Neuron (in vitro differentiated cells): ENCODE results near the gene MAPT.
"Not testable (repeated sequence)": the region's sequence is repeated elsewhere in the genome, so short reads cannot be mapped to it uniquely, and the experiment has no call there.

ENCODE experiments used
- H2AFZ ChIP-seq: one replicate; pipeline ENCODE4 v1.6.1; 2013; ENCODE audit warnings: low read depth, mild to moderate bottlenecking, inconsistent platforms, low read length, moderate library complexity
- H3K27me3 ChIP-seq: one replicate; pipeline ENCODE4 v1.6.1; 2013; ENCODE audit warnings: low read length; ENCODE audit not compliant: insufficient read depth
- H3K36me3 ChIP-seq: one replicate; pipeline ENCODE4 v1.6.1; 2013; ENCODE audit warnings: low read length; ENCODE audit not compliant: insufficient read depth
- H3K4me1 ChIP-seq: one replicate; pipeline ENCODE4 v1.6.1; 2013; ENCODE audit warnings: low read length; ENCODE audit not compliant: insufficient read depth
- H3K4me3 ChIP-seq: 2 replicates; pipeline ENCODE4 v1.5.1; 2013; ENCODE audit warnings: mild to moderate bottlenecking, low read length, moderate library complexity
- H3K9me3 ChIP-seq: one replicate; pipeline ENCODE4 v1.6.1; 2013; ENCODE audit warnings: low read length

The MAPT gene

DNA sequence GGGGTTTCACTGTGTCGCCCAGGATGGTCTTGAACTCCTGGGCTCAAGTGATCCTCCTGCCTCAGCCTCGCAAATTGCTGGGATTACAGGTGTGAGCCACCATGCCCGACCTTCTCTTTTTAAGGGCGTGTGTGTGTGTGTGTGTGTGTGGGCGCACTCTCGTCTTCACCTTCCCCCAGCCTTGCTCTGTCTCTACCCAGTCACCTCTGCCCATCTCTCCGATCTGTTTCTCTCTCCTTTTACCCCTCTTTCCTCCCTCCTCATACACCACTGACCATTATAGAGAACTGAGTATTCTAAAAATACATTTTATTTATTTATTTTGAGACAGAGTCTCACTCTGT is 108.6 kb downstream of the MAPT start:
- Histone ChIP-seq H3K4me1 (no peaks in the 10 kb centered on the region), H3K36me3 (no peaks in the 10 kb centered on the region), H3K27me3 (peaks cover 4% of the 10 kb centered on the region), H3K4me3 (no peak overlapping the region), H2AFZ (no peak overlapping the region), H3K9me3 (no peaks in the 10 kb centered on the region)

DNA sequence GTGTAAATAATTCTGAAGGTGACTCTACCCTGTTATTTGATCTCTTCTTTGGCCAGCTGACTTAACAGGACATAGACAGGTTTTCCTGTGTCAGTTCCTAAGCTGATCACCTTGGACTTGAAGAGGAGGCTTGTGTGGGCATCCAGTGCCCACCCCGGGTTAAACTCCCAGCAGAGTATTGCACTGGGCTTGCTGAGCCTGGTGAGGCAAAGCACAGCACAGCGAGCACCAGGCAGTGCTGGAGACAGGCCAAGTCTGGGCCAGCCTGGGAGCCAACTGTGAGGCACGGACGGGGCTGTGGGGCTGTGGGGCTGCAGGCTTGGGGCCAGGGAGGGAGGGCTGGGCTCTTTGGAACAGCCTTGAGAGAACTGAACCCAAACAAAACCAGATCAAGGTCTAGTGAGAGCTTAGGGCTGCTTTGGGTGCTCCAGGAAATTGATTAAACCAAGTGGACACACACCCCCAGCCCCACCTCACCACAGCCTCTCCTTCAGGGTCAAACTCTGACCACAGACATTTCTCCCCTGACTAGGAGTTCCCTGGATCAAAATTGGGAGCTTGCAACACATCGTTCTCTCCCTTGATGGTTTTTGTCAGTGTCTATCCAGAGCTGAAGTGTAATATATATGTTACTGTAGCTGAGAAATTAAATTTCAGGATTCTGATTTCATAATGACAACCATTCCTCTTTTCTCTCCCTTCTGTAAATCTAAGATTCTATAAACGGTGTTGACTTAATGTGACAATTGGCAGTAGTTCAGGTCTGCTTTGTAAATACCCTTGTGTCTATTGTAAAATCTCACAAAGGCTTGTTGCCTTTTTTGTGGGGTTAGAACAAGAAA is 109.8 kb downstream of the MAPT start:
- no peaks in the 10 kb centered on the region for H3K9me3 ChIP-seq
- H3K4me1 ChIP-seq, result no peaks in the 10 kb centered on the region
- H3K36me3 ChIP-seq, result no peaks in the 10 kb centered on the region
- H3K4me3 ChIP-seq, result no peak overlapping the region
- H3K27me3 ChIP-seq, result peaks cover 4% of the 10 kb centered on the region
- H2AFZ ChIP-seq, result no peak overlapping the region

DNA sequence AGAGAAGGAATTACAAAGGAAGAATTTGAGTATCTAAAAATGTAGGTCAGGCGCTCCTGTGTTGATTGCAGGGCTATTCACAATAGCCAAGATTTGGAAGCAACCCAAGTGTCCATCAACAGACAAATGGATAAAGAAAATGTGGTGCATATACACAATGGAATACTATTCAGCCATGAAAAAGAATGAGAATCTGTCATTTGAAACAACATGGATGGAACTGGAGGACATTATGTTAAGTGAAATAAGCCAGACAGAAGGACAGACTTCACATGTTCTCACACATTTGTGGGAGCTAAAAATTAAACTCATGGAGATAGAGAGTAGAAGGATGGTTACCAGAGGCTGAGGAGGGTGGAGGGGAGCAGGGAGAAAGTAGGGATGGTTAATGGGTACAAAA is 111.7 kb downstream of the MAPT start:
- H3K27me3 ChIP-seq, H2AFZ ChIP-seq, H3K4me1 ChIP-seq, H3K4me3 ChIP-seq, H3K36me3 ChIP-seq, H3K9me3 ChIP-seq: not testable (repeated sequence)

DNA sequence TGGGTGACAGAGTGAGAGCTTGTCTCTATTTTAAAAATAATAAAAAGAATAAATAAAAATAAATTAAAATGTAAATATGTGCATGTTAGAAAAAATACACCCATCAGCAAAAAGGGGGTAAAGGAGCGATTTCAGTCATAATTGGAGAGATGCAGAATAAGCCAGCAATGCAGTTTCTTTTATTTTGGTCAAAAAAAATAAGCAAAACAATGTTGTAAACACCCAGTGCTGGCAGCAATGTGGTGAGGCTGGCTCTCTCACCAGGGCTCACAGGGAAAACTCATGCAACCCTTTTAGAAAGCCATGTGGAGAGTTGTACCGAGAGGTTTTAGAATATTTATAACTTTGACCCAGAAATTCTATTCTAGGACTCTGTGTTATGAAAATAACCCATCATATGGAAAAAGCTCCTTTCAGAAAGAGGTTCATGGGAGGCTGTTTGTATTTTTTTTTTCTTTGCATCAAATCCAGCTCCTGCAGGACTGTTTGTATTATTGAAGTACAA is 113.2 kb downstream of the MAPT start:
- Histone ChIP-seq H3K27me3 (no peaks in the 10 kb centered on the region), H3K36me3 (no peaks in the 10 kb centered on the region), H2AFZ (no peak overlapping the region), H3K9me3 (no peaks in the 10 kb centered on the region), H3K4me1 (no peaks in the 10 kb centered on the region), H3K4me3 (no peak overlapping the region)

DNA sequence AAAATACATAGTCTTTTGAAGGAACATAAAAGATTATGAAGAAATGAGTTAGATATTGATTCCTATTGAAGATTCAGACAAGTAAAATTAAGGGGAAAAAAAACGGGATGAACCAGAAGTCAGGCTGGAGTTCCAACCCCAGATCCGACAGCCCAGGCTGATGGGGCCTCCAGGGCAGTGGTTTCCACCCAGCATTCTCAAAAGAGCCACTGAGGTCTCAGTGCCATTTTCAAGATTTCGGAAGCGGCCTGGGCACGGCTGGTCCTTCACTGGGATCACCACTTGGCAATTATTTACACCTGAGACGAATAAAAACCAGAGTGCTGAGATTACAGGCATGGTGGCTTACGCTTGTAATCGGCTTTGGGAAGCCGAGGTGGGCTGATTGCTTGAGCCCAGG is 114.2 kb downstream of the MAPT start:
- no peak overlapping the region for H2AFZ ChIP-seq
- no peak overlapping the region for H3K4me3 ChIP-seq
- no peaks in the 10 kb centered on the region for H3K9me3 ChIP-seq
- H3K4me1 ChIP-seq, result peaks cover 5% of the 10 kb centered on the region
- no peaks in the 10 kb centered on the region for H3K36me3 ChIP-seq
- no peaks in the 10 kb centered on the region for H3K27me3 ChIP-seq

DNA sequence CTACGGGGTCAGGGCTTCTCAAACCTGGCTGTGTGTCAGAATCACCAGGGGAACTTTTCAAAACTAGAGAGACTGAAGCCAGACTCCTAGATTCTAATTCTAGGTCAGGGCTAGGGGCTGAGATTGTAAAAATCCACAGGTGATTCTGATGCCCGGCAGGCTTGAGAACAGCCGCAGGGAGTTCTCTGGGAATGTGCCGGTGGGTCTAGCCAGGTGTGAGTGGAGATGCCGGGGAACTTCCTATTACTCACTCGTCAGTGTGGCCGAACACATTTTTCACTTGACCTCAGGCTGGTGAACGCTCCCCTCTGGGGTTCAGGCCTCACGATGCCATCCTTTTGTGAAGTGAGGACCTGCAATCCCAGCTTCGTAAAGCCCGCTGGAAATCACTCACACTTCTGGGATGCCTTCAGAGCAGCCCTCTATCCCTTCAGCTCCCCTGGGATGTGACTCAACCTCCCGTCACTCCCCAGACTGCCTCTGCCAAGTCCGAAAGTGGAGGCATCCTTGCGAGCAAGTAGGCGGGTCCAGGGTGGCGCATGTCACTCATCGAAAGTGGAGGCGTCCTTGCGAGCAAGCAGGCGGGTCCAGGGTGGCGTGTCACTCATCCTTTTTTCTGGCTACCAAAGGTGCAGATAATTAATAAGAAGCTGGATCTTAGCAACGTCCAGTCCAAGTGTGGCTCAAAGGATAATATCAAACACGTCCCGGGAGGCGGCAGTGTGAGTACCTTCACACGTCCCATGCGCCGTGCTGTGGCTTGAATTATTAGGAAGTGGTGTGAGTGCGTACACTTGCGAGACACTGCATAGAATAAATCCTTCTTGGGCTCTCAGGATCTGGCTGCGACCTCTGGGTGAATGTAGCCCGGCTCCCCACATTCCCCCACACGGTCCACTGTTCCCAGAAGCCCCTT is 115.6 kb downstream of the MAPT start:
- Histone ChIP-seq H3K36me3 (no peaks in the 10 kb centered on the region), H3K4me3 (no peak overlapping the region), H3K4me1 (peaks cover 12% of the 10 kb centered on the region), H3K27me3 (no peaks in the 10 kb centered on the region), H3K9me3 (no peaks in the 10 kb centered on the region), H2AFZ (no peak overlapping the region)

DNA sequence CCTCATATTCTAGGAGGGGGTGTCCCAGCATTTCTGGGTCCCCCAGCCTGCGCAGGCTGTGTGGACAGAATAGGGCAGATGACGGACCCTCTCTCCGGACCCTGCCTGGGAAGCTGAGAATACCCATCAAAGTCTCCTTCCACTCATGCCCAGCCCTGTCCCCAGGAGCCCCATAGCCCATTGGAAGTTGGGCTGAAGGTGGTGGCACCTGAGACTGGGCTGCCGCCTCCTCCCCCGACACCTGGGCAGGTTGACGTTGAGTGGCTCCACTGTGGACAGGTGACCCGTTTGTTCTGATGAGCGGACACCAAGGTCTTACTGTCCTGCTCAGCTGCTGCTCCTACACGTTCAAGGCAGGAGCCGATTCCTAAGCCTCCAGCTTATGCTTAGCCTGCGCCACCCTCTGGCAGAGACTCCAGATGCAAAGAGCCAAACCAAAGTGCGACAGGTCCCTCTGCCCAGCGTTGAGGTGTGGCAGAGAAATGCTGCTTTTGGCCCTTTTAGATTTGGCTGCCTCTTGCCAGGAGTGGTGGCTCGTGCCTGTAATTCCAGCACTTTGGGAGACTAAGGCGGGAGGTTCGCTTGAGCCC is 116.3 kb downstream of the MAPT start:
- Histone ChIP-seq H3K4me1 (peaks cover 12% of the 10 kb centered on the region), H3K36me3 (no peaks in the 10 kb centered on the region), H3K4me3 (no peak overlapping the region), H3K27me3 (no peaks in the 10 kb centered on the region), H2AFZ (no peak overlapping the region), H3K9me3 (no peaks in the 10 kb centered on the region)

DNA sequence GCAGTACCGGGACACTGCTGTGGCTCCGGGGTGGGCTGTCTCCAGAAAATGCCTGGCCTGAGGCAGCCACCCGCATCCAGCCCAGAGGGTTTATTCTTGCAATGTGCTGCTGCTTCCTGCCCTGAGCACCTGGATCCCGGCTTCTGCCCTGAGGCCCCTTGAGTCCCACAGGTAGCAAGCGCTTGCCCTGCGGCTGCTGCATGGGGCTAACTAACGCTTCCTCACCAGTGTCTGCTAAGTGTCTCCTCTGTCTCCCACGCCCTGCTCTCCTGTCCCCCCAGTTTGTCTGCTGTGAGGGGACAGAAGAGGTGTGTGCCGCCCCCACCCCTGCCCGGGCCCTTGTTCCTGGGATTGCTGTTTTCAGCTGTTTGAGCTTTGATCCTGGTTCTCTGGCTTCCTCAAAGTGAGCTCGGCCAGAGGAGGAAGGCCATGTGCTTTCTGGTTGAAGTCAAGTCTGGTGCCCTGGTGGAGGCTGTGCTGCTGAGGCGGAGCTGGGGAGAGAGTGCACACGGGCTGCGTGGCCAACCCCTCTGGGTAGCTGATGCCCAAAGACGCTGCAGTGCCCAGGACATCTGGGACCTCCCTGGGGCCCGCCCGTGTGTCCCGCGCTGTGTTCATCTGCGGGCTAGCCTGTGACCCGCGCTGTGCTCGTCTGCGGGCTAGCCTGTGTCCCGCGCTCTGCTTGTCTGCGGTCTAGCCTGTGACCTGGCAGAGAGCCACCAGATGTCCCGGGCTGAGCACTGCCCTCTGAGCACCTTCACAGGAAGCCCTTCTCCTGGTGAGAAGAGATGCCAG is 117.6 kb downstream of the MAPT start:
- Histone ChIP-seq H3K4me1 (peaks cover 12% of the 10 kb centered on the region), H3K27me3 (no peaks in the 10 kb centered on the region), H3K9me3 (no peaks in the 10 kb centered on the region)

DNA sequence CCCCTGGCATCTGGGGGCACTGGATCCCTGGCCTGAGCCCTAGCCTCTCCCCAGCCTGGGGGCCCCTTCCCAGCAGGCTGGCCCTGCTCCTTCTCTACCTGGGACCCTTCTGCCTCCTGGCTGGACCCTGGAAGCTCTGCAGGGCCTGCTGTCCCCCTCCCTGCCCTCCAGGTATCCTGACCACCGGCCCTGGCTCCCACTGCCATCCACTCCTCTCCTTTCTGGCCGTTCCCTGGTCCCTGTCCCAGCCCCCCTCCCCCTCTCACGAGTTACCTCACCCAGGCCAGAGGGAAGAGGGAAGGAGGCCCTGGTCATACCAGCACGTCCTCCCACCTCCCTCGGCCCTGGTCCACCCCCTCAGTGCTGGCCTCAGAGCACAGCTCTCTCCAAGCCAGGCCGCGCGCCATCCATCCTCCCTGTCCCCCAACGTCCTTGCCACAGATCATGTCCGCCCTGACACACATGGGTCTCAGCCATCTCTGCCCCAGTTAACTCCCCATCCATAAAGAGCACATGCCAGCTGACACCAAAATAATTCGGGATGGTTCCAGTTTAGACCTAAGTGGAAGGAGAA is 118.2 kb downstream of the MAPT start:
- Histone ChIP-seq H3K4me1 (peaks cover 12% of the 10 kb centered on the region), H3K4me3 (no peak overlapping the region), H3K9me3 (no peaks in the 10 kb centered on the region), H3K36me3 (no peaks in the 10 kb centered on the region), H3K27me3 (no peaks in the 10 kb centered on the region), H2AFZ (no peak overlapping the region)

More for the DNA sequence above, 117.6 kb downstream of the MAPT start:
- H3K4me3 ChIP-seq, result no peak overlapping the region
- H3K36me3 ChIP-seq, result no peaks in the 10 kb centered on the region
- no peak overlapping the region for H2AFZ ChIP-seq

DNA sequence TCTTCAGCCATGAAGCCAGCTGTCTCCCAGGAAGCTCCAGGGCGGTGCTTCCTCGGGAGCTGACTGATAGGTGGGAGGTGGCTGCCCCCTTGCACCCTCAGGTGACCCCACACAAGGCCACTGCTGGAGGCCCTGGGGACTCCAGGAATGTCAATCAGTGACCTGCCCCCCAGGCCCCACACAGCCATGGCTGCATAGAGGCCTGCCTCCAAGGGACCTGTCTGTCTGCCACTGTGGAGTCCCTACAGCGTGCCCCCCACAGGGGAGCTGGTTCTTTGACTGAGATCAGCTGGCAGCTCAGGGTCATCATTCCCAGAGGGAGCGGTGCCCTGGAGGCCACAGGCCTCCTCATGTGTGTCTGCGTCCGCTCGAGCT is 118.8 kb downstream of the MAPT start:
- Histone ChIP-seq H3K36me3 (no peaks in the 10 kb centered on the region), H2AFZ (no peak overlapping the region), H3K4me1 (peaks cover 12% of the 10 kb centered on the region), H3K9me3 (no peaks in the 10 kb centered on the region), H3K27me3 (no peaks in the 10 kb centered on the region), H3K4me3 (no peak overlapping the region)

DNA sequence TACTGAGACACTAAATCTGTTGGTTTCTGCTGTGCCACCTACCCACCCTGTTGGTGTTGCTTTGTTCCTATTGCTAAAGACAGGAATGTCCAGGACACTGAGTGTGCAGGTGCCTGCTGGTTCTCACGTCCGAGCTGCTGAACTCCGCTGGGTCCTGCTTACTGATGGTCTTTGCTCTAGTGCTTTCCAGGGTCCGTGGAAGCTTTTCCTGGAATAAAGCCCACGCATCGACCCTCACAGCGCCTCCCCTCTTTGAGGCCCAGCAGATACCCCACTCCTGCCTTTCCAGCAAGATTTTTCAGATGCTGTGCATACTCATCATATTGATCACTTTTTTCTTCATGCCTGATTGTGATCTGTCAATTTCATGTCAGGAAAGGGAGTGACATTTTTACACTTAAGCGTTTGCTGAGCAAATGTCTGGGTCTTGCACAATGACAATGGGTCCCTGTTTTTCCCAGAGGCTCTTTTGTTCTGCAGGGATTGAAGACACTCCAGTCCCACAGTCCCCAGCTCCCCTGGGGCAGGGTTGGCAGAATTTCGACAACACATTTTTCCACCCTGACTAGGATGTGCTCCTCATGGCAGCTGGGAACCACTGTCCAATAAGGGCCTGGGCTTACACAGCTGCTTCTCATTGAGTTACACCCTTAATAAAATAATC is 119.3 kb downstream of the MAPT start:
- Histone ChIP-seq H3K27me3 (no peaks in the 10 kb centered on the region), H3K9me3 (no peaks in the 10 kb centered on the region), H3K4me1 (peaks cover 12% of the 10 kb centered on the region), H2AFZ (no peak overlapping the region), H3K36me3 (no peaks in the 10 kb centered on the region), H3K4me3 (no peak overlapping the region)

DNA sequence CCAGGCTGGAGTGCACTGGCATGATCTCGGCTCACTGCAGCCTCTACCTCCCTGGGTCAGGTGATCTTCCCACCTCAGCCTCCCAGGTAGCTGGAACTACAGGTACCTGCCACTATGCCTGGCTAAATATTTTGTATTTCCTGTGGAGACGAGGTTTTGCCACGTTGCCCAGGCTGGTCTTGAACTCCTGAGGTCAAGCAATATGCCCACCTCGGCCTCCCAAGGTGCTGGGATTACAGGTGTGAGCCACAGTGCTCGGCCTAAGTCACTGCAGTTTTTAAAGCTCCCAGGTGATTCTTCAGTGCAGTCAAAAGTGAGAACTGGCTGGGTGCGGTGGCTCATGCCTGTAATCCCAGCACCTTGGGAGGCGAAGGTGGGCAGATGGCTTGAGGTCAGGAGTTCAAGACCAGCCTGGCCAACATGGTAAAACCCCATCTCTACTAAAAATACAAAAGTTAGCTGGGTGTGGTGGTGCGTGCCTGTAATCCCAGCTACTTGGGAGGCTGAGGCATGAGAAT is 125.1 kb downstream of the MAPT start:
- H3K9me3 ChIP-seq, H3K36me3 ChIP-seq, H2AFZ ChIP-seq, H3K4me1 ChIP-seq, H3K27me3 ChIP-seq, H3K4me3 ChIP-seq: not testable (repeated sequence)
